OCI-LY3 (cell line): ENCODE measurements around the gene HTT.

Experiments
- CTCF ChIP-seq: fragments of 200-600, 300-600 bp; sonication (generic); IDR thresholded peaks from 2 replicates; pipeline ENCODE4 v1.5.1; 2014; ENCODE audit warnings: antibody characterized with exemption, low read length, low read depth
- EZH2phosphoT487 ChIP-seq: fragments of 200-600 bp; shearing (Covaris generic); IDR thresholded peaks from 2 replicates; pipeline ENCODE4 v1.6.1; 2018; ENCODE audit warnings: antibody characterized with exemption, mixed run types, low read depth

GRCh38 chr4:3137908-3138307, 63.4 kb downstream of the HTT start:
- no peak for TF ChIP-seq CTCF
- no peak for TF ChIP-seq EZH2phosphoT487
